CD4-positive, alpha-beta memory T cell (primary cell): ENCODE results near the gene LRRC3. TPM values are rescaled to one million over a fixed set of nuclear protein-coding genes. Genes with fewer than 3 reads are reported as not detected.

Experiments
- CTCF ChIA-PET: fragments of 350-600 bp; sonication (Branson Sonifier 250); formaldehyde crosslinking; loops from one replicate; lab custom pipeline; 2021; ENCODE audit warnings: inconsistent platforms; ENCODE audit not compliant: partially characterized antibody; lab: Charles Lee
- POLR2A ChIA-PET: fragments of 350-600 bp; sonication (Branson Sonifier 250); formaldehyde crosslinking; loops from one replicate; lab custom pipeline; 2021; ENCODE audit not compliant: partially characterized antibody; lab: Charles Lee
- DNase-seq, 5 donors: peaks; one replicate each; pipeline versions ENCODE4 v3.0.0 to v3.0.0-alpha.2; 2020 to 2022; ENCODE audit warnings: mixed read lengths in 1 of 5
- H3K27ac ChIP-seq: one replicate; pipeline ENCODE4 v1.7.0; 2013; ENCODE audit warnings: low read depth, low read length
- H3K27me3 ChIP-seq: 2 replicates; pipeline ENCODE4 v1.7.0; 2013; ENCODE audit warnings: mild to moderate bottlenecking, low read length, moderate library complexity; ENCODE audit not compliant: insufficient read depth
- H3K36me3 ChIP-seq: 2 replicates; pipeline ENCODE4 v1.7.0; 2013; ENCODE audit warnings: mild to moderate bottlenecking, low read length, moderate library complexity; ENCODE audit not compliant: insufficient read depth
- H3K4me1 ChIP-seq: 2 replicates; pipeline ENCODE4 v1.7.0; 2013; ENCODE audit warnings: mild to moderate bottlenecking, low read length, moderate library complexity; ENCODE audit not compliant: insufficient read depth
- H3K4me3 ChIP-seq, 2 donors: one replicate each; pipeline ENCODE4 v1.7.0; 2013; ENCODE audit warnings: low read length in 2 of 2, mild to moderate bottlenecking in 1 of 2
- H3K9me3 ChIP-seq, 2 donors: one replicate each; pipeline ENCODE4 v1.7.0; 2013; ENCODE audit warnings: low read length in 2 of 2, control low read depth in 1 of 2; ENCODE audit not compliant: control insufficient read depth in 1 of 2
- H3K27ac Mint-ChIP-seq, 7 donors: one replicate each; pipeline ENCODE4 v1.8.0; 2020 to 2021; ENCODE audit warnings: mixed read lengths in 7 of 7, mild to moderate bottlenecking in 6 of 7, inconsistent platforms in 3 of 7, moderate library complexity in 3 of 7
- H3K27me3 Mint-ChIP-seq, 2 donors: one replicate each; pipeline ENCODE4 v1.8.0; 2020 to 2021; ENCODE audit warnings: mixed read lengths in 2 of 2
- H3K36me3 Mint-ChIP-seq, 2 donors: one replicate each; pipeline ENCODE4 v1.8.0; 2020 to 2021; ENCODE audit warnings: mixed read lengths in 2 of 2, inconsistent platforms in 1 of 2, mild to moderate bottlenecking in 1 of 2
- H3K4me1 Mint-ChIP-seq, 4 donors: one replicate each; pipeline ENCODE4 v1.8.0; 2020 to 2021; ENCODE audit warnings: mixed read lengths in 4 of 4, mild to moderate bottlenecking in 1 of 4
- H3K4me3 Mint-ChIP-seq, 8 donors: one replicate each; pipeline ENCODE4 v1.8.0; 2020 to 2021; ENCODE audit warnings: mixed read lengths in 8 of 8, mild to moderate bottlenecking in 7 of 8, moderate library complexity in 6 of 8, inconsistent platforms in 3 of 8
- H3K9me3 Mint-ChIP-seq, 8 donors: one replicate each; pipeline ENCODE4 v1.8.0; 2020 to 2021; ENCODE audit warnings: mixed read lengths in 8 of 8, mild to moderate bottlenecking in 5 of 8, inconsistent platforms in 3 of 8, moderate library complexity in 1 of 8
- intact Hi-C: fragments of 100-400 bp; cut with micrococcal nuclease; formaldehyde crosslinking; loops from one replicate; pipeline ENCODE4 v1.15.1; 2023
- polyA plus RNA-seq, 2 donors: library from polyadenylated mRNA; unstranded; fragments of 300-500 nt; fragmentation: Illumina TruSeq; gene quantifications; one replicate each; pipeline ENCODE4 v1.2.3, GENCODE V29; 2021
- total RNA-seq, 2 experiments: library from RNA; stranded (reverse); gene quantifications; one replicate each; pipeline ENCODE4 v1.2.3, GENCODE V29; 2021

The LRRC3 gene
- total RNA-seq (1 to 10 TPM; 1.4 to 1.5 TPM), polyA plus RNA-seq (under 1 TPM; 0.11 to 0.61 TPM)

- Histone ChIP-seq H3K36me3 (no peaks in the 10 kb centered on the region), H3K9me3 (no peaks in the 10 kb centered on the region), H3K4me1 (peaks cover 13% of the 10 kb centered on the region), H3K4me3 (peak within 1 kb of the TSS; percentile 11 to 55), H3K27me3 (no peaks in the 10 kb centered on the region), H3K27ac (no peak within 1 kb of the TSS)
- Mint-ChIP-seq H3K4me3 (peak within 1 kb of the TSS; percentile 73 to 86 (median 78)), H3K4me1 (peaks cover 0 to 18% (median 7%) of the 10 kb centered on the region in 4 donors), H3K27ac (peak within 1 kb of the TSS; percentile 4 to 88 (median 53)), H3K27me3 (peaks cover 2% of the 10 kb centered on the region in 2 donors), H3K9me3 (peaks cover 0 to 19% (median 1%) of the 10 kb centered on the region in 8 donors), H3K36me3 (no peaks in the 10 kb centered on the region)
- ChIA-PET POLR2A (interaction anchor here (1.2 kb wide), 1 partner anchor 116 kb away, joined by 3 read pairs; the partner anchor contains the start of gene CFAP410), CTCF (no interaction called here)
- intact Hi-C loops = loop anchor here (1.0 kb wide), 1 partner anchor 116 kb away; the partner anchor contains the start of gene CFAP410
- peak; percentile 71 to 85 (median 80) for DNase-seq
Observed at GRCh38 chr21:44454747-44455523, at the start of gene LRRC3. TSS of gene LRRC3 (plus strand) at chr21:44455510. CDS start at chr21:44456645, 1,135 bp downstream.

GRCh38 chr21:44405948-44406872, 49.1 kb upstream of the LRRC3 start:
- H3K9me3 Mint-ChIP-seq = peaks cover 0 to 10% (median 6%) of the 10 kb centered on the region in 8 donors
- intact Hi-C loops = no loop called here
- Histone ChIP-seq H3K4me1 (no peaks in the 10 kb centered on the region), H3K9me3 (no peaks in the 10 kb centered on the region), H3K27me3 (no peaks in the 10 kb centered on the region), H3K36me3 (no peaks in the 10 kb centered on the region), H3K27ac (no peak overlapping the region), H3K4me3 (no peak overlapping the region)
- peaks cover 0 to 4% of the 10 kb centered on the region in 2 donors for H3K36me3 Mint-ChIP-seq
- ChIA-PET POLR2A (no interaction called here), CTCF (no interaction called here)
- no peak for DNase-seq
- H3K27ac Mint-ChIP-seq = peak overlapping the region in 5 of 7 donors; percentile 31 to 74 (median 68)
- H3K4me3 Mint-ChIP-seq = no peak overlapping the region
- H3K4me1 Mint-ChIP-seq = peaks cover 0 to 6% (median 2%) of the 10 kb centered on the region in 4 donors
- H3K27me3 Mint-ChIP-seq = no peaks in the 10 kb centered on the region

- Histone ChIP-seq H3K9me3 (no peaks in the 10 kb centered on the region), H3K4me3 (no peak overlapping the region), H3K36me3 (no peaks in the 10 kb centered on the region), H3K27me3 (no peaks in the 10 kb centered on the region), H3K4me1 (no peaks in the 10 kb centered on the region), H3K27ac (no peak overlapping the region)
- H3K27me3 Mint-ChIP-seq = no peaks in the 10 kb centered on the region
- H3K9me3 Mint-ChIP-seq = peaks cover 0 to 10% (median 6%) of the 10 kb centered on the region in 8 donors
- intact Hi-C loops = no loop called here
- no peak for DNase-seq
- peak overlapping the region in 1 of 8 donors; percentile 29 for H3K4me3 Mint-ChIP-seq
- H3K36me3 Mint-ChIP-seq = peaks cover 0 to 4% of the 10 kb centered on the region in 2 donors
- CTCF ChIA-PET = no interaction called here
- peak overlapping the region; percentile 68 to 90 (median 88) for H3K27ac Mint-ChIP-seq
- H3K4me1 Mint-ChIP-seq = peaks cover 0 to 6% (median 2%) of the 10 kb centered on the region in 4 donors
- POLR2A ChIA-PET = no interaction called here
Observed at GRCh38 chr21:44406953-44407352, 48.4 kb upstream of the LRRC3 start.

GRCh38 chr21:44407493-44407892, 47.8 kb upstream of the LRRC3 start:
- DNase-seq = peak in 3 of 5 donors; percentile 5 to 20 (median 7)
- ChIA-PET POLR2A (no interaction called here), CTCF (no interaction called here)
- Mint-ChIP-seq H3K27me3 (no peaks in the 10 kb centered on the region), H3K36me3 (peaks cover 0 to 4% of the 10 kb centered on the region in 2 donors), H3K4me1 (peaks cover 0 to 6% (median 2%) of the 10 kb centered on the region in 4 donors), H3K4me3 (no peak overlapping the region), H3K27ac (peak overlapping the region; percentile 65 to 90 (median 75)), H3K9me3 (peaks cover 0 to 10% (median 6%) of the 10 kb centered on the region in 8 donors)
- no peaks in the 10 kb centered on the region for H3K4me1 ChIP-seq
- H3K27me3 ChIP-seq = no peaks in the 10 kb centered on the region
- intact Hi-C loops = no loop called here
- H3K9me3 ChIP-seq = no peaks in the 10 kb centered on the region
- H3K27ac ChIP-seq = no peak overlapping the region
- H3K4me3 ChIP-seq = no peak overlapping the region
- no peaks in the 10 kb centered on the region for H3K36me3 ChIP-seq

- H3K27me3 ChIP-seq = no peaks in the 10 kb centered on the region
- no peaks in the 10 kb centered on the region for H3K9me3 ChIP-seq
- Mint-ChIP-seq H3K27me3 (no peaks in the 10 kb centered on the region), H3K27ac (peak overlapping the region in 2 of 7 donors; percentile 29 to 57), H3K4me1 (peaks cover 0 to 6% (median 2%) of the 10 kb centered on the region in 4 donors), H3K36me3 (peaks cover 0 to 4% of the 10 kb centered on the region in 2 donors), H3K4me3 (no peak overlapping the region), H3K9me3 (peaks cover 0 to 10% (median 6%) of the 10 kb centered on the region in 8 donors)
- no peak for DNase-seq
- intact Hi-C loops = no loop called here
- H3K27ac ChIP-seq = no peak overlapping the region
- no peaks in the 10 kb centered on the region for H3K4me1 ChIP-seq
- CTCF ChIA-PET = no interaction called here
- H3K4me3 ChIP-seq = no peak overlapping the region
- H3K36me3 ChIP-seq = no peaks in the 10 kb centered on the region
- POLR2A ChIA-PET = no interaction called here
Observed at GRCh38 chr21:44408226-44408625, 47.1 kb upstream of the LRRC3 start.

- Mint-ChIP-seq H3K9me3 (peaks cover 0 to 2% (median 0%) of the 10 kb centered on the region in 8 donors), H3K27ac (no peak overlapping the region), H3K4me1 (no peaks in the 10 kb centered on the region), H3K27me3 (peaks cover 0 to 1% of the 10 kb centered on the region in 2 donors), H3K4me3 (no peak overlapping the region), H3K36me3 (no peaks in the 10 kb centered on the region)
- no peak for DNase-seq
- ChIA-PET POLR2A (no interaction called here), CTCF (no interaction called here)
- intact Hi-C loops = no loop called here
- Histone ChIP-seq H3K4me3 (no peak overlapping the region), H3K27me3 (no peaks in the 10 kb centered on the region), H3K36me3 (no peaks in the 10 kb centered on the region), H3K4me1 (no peaks in the 10 kb centered on the region), H3K27ac (no peak overlapping the region), H3K9me3 (no peaks in the 10 kb centered on the region)
Observed at GRCh38 chr21:44413566-44414290, 41.6 kb upstream of the LRRC3 start.
